HG03469 (cell line): ENCODE measurements around the gene REG4.
"Not testable (repeated sequence)": the region's sequence is repeated elsewhere in the genome, so short reads cannot be mapped to it uniquely, and the experiment has no call there.

Source experiments
- ATAC-seq: cut with Tn5 transposase; IDR thresholded peaks from one replicate; pipeline ENCODE4 v1.9.1; 2021; ENCODE audit warnings: mild to moderate bottlenecking, moderate library complexity, moderate number of reproducible peaks; ENCODE audit not compliant: unreplicated experiment

Gene REG4

GRCh38 chr1:119808491-119808890 is 2.8 kb downstream of the REG4 start:
- no peak for ATAC-seq

DNA sequence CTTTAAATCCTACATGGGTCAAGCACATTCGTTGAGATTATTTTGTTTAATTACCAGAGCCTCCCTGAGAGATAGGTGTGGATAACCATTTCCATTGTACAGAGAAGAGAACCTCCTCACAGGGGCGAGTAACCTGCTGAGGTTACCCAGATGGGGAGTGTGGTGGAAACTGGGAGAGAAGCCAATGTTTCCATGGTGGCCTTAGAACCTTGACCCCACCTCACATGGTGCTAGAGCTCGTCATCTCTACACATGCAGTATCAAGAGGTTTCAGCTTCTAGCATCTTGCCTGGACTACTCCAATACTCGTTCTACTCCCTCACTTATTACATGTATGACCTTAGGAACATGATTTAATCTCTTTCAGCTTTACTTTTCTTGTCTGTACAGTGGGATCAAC is 4.8 kb downstream of the REG4 start:
- ATAC-seq, result no peak

DNA sequence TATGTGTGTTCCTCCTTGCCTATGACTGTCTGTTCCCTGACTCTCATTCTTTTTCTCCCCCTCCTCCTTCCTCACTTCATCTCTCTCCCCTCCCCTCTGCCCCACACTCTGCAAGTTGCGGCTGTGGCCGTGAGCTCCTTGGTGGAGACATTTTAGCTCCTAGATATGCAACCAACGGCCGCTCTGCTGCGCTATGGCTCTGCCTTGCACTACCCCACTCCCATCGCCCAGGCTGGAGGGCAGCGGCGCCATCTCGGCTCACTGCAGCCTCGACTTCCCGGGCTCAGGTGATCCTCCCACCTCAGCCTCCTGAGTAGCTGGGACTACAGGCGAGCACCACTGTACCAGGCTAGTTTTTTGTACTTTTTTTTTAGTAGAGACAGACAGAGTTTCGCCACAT is 5.5 kb downstream of the REG4 start:
- no peak for ATAC-seq

DNA sequence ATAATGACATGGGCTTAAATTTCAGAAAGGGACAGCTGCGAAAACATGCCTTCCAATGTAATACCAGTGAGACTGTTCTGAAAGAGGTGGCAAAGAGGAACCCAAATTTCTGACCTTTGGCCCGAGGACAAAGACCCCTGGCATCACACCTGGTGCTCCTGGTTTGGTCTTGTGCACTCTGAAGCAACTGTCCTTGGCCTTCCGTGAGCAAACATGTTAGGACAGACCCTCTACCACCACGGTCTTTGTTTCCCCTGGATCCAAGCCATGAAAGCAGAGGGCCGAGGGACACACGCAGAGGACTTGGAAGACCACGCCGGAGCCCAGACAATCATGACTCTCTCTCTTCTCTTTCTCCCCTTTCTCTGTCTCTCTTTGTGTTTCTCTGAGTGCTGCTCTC is 6.0 kb downstream of the REG4 start:
- ATAC-seq, result no peak

- no peak for ATAC-seq
Measured at GRCh38 chr1:119799599-119800177, 11.6 kb downstream of the REG4 start.

- no peak for ATAC-seq
Measured at GRCh38 chr1:119799003-119799402, 12.3 kb downstream of the REG4 start.

DNA sequence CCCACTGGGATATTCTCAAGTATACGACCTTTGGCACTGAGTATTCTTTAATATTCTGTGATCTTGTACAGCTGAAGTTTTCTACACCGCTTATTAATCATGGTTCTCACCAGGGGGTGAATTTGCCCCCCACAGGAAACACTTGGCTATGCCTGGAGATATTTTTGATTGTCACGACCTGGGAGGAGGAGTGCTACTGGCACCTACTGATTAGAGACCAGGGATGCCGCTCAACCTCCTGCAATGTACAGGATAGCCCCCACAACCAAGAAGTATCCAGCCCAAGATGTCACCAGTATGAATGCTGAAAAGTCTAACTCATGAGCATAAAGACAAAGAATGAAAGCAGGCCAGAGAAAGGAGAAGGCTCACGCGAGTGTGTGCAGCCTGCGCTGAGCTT is 13.7 kb downstream of the REG4 start:
- no peak for ATAC-seq

DNA sequence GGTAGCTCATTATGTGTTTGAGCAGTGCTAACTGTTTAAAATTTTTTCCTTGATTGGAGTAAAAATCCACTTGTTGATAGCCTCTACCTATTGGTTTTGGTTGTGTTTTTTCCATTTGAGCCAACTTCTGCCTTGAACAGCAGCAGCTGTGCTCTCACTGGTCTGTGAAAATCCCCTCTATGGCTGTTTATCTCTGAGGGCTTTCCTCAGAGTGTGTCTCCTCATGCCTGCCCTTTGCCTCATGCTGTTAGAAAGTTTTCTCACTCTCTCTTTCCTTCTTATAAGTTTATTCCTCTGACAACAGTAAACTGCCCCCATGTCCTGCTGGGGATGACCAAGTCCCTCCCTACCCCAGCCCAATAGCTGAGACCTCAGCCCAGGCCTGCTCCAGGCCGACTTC is 14.1 kb downstream of the REG4 start:
- ATAC-seq, result no peak

DNA sequence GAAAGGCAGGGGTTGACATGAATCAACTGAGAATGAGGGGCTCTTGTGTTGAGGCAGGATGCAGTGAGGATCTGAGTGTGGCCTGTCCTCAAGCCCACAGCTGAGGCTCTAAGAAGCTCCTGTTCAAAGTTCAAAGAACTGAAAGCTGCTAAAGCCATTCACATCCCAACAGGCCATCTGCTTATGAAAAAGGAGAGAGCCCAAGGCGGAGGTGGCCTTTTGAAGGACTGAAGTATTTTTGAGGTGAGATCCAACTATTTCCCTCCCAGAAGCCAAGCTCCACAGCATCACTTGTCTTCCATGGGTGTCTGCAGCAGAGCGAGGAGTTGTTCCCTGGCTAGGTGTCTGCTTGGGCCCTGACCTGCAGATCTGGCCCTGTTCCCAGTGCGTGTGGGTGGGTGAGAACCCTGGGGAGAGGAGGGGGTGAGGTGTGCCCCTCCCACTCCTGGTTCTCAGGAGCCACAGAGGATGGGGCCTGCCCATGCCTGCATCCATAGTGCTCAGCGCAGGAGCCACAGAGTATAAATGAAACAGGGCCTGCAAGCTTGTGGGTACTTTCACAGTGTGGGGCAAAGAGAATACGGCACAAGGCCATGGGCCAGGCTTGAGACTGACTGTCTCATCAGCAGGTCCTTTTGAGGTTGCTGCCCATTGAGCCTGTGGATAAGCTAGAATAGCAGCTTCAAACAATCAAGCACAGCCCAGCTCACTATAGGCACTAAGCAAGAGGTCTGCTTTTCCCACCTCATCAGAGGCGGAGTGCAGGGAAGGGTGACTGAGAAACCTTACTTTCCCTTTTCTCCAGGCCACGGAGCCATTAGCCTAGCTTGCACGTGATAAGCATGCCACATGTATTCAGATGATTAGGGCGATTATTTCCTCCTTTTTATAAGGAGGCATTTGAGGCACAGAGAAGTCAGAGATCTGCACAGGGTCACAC is 15.7 kb downstream of the REG4 start:
- no peak for ATAC-seq

GRCh38 chr1:119794876-119795240 is 16.4 kb downstream of the REG4 start:
- no peak for ATAC-seq

DNA sequence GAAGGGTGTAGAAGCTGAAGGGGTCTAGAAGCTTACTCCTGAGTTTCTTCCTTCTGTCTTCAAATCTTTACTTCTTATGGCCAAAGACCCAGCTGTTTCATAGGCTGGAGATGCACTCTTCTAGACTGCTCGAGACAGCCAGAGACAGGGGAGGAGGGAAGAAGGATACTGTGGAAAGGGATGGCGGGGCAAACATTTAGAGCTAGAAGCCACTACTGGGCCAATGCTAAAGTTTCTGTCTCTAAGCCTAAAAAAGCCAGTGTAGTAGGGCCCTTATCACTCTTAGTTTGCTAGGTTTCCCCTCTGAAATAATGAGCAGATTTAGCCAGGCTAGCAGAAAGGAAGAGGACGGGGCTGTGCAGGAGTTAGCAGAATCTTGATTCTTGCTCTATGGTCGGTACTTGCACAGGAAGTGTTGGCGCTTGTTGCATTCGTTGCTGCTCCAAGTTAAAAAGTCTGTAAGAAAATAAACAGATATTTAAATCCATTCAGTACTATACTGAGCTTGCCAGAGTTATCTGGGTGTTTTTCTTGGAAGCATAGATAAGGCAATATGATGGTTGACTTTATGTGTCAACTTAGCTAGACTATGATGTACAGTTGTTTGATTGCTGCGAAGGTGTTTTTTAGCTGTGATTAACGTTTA is 16.9 kb downstream of the REG4 start:
- ATAC-seq, result no peak

- ATAC-seq, result no peak
Measured at GRCh38 chr1:119791377-119791776, 19.9 kb downstream of the REG4 start.

DNA sequence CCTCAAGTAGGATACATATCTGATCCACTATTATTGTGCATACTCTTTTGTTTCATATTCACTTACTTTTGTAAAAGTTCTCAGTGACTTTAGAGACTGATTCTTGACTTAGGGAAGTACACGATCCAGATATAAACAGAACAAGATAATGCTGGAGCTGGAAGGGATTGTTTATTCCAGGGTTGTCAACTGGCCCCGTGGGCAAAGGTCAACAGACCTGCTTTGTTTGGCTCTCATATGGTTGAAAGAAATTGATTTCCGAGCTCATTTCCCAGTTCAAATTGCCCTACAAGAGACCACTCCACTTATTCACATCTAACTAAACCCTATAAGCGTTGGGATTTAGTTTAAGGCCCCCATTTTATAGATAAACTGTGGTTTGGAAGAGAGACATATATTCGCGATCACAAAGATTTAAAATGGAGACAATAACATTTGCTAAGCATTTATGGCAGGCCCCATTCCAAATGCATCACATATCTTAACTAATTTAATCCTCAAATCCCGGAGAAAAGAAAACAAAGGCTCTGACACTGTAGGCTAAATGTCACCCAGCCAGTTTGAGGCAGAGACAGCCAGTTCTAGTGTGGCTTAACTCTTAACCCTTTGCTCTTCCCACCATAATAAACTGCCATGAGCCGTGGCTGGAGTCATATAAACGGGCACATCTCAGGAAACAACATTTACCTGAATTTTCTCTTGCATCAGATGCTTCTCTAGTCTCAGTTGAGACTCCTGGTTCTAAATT is 20.6 kb downstream of the REG4 start:
- no peak for ATAC-seq

GRCh38 chr1:119787776-119788175 is 23.5 kb downstream of the REG4 start:
- ATAC-seq, result no peak

- not testable (repeated sequence) for ATAC-seq
Measured at GRCh38 chr1:119786473-119787050, 24.7 kb downstream of the REG4 start.

GRCh38 chr1:119786046-119786445 is 25.2 kb downstream of the REG4 start:
- ATAC-seq, result not testable (repeated sequence)

DNA sequence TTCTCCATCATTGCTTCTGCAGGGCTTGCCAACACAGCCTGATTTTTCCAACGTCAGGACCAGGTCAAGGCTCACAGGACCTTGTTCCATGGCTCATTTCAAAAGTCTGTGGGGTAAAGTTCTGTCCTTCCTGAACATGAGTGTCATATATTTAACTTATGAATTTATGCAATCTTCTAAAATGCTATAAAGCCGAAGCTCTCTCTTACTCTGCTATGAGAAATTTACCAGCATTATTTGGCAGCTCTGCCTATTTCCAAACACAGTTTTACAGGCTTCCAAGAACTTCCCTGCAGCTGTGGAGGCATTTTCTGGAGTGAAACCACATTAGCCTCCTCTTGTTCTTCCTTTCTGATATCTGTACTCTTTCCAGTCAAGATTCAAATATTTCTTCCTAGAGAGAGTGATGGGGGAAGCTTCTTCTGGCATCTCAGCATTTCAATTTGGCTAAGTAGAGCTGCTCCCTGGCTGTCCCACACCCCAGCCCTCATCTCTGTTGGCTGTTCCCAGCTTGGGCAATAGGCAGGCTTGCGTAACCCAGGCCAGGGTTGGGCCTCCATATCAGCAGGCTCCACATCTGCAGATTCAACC is 27.0 kb downstream of the REG4 start:
- ATAC-seq, result no peak

DNA sequence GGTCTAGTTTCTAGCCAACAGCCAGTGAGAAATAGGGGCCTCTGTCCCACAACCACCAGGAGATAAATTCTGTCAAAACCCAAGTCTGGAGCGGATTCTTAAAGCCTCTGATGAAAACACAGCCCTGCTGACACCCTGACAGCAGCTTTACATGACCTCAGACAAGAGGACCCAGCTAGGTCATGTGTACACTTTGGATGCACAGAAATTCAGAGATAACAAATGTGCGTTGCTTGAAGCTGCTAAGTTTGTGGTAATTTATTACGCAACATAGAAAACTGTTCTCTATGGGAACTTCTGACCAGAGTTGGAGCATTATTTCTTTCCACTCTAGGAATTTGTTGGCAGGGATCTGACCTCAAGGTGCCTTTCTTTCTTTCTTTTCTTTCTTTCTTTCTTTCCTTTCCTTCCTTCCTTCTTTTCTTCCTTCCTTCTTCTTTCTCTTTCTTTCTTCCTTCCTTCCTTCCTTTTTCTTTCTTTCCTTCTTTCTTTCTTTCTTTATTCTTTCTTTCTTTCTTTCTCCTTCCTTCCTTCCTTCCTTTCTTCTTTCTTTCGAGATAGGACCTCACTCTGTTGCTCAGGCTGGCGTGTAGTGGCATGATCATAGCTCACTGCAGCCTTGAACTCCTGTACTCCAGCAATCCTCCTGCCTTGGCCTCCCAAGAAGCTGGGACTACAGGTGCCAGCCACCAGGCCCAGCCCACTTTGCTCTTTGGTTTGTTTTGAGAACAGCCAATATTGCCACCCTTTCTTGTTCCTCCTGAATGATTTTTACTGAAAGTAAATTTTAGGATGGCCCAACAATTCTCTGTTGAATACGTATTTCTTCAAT is 27.7 kb downstream of the REG4 start:
- no peak for ATAC-seq

GRCh38 chr1:119782631-119783325 is 28.5 kb downstream of the REG4 start:
- no peak for ATAC-seq
